GM19438 (cell line): ENCODE measurements around the gene DYNLT4.
"Not testable (repeated sequence)": the region's sequence is repeated elsewhere in the genome, so short reads cannot be mapped to it uniquely, and the experiment has no call there.

Experiments
- ATAC-seq: cut with Tn5 transposase; IDR thresholded peaks from one replicate; pipeline ENCODE4 v1.9.1; 2021; ENCODE audit warnings: low read depth; ENCODE audit not compliant: unreplicated experiment

DYNLT4 gene, protein sequence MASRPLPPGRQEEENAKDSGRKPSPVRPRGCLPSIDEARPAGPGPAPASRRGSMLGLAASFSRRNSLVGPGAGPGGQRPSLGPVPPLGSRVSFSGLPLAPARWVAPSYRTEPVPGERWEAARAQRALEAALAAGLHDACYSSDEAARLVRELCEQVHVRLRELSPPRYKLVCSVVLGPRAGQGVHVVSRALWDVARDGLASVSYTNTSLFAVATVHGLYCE

DNA sequence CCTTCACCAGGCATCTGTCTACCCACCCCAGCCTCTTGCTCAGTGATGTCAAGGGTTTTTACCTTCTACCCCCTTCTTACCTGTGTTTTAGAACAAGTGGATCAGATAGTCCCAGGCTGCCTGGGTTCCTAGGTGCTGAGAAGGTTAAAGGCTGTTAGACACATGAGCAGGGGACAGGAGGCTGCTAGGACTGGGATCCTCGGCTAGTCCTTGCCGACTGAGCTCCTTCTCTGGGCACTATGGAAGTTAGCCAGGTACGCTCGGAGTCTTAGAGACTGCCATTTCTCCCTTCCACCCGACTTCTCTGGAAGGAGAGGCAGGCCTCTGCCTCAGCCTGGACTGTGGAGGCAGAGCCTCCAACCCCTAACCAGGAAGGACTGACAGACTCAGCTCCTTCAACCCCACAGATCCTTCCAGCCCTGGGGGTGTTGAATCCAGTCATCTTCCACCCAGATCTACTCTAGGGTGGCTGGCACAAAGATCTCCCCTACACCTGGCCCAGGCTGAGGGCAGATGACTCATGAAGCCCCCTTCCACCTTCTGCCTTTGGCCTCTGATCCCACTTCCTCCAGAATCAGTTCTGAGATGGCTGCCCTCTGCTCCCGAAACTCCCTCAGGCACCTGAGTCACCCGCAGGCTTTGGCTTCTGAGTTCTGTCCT, at the start of gene DYNLT4:
Gene DYNLT4 (minus strand): TSS at position 648 of the 660 bp plus-strand sequence. CDS start 683 bp downstream, outside the sequence.
- ATAC-seq: no peak

GRCh38 chr1:44855742-44856141, 48.6 kb upstream of the DYNLT4 start:
- ATAC-seq: no peak

- ATAC-seq: no peak
These were observed 47.8 kb upstream of the DYNLT4 start for GRCh38 chr1:44854970-44855369.

DNA sequence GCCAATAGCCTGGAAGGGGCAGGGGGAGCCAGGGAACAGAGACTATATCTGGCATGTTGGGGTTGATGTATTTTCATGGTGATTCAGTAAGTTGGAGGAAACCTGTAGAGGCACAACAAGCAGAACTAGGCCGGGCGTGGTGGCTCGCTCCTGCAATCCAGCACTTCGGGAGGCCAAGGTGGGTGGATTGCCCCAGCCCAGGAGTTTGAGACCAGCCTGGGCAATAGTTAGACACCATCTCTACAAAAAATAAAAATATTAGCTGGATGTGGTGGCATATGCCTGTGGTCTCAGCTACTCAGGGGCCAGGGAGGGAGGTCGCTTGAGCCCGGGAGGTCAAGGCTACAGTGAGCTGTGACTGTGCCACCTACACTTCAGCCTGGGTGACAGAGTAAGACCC, 46.0 kb upstream of the DYNLT4 start:
- ATAC-seq: no peak

DNA sequence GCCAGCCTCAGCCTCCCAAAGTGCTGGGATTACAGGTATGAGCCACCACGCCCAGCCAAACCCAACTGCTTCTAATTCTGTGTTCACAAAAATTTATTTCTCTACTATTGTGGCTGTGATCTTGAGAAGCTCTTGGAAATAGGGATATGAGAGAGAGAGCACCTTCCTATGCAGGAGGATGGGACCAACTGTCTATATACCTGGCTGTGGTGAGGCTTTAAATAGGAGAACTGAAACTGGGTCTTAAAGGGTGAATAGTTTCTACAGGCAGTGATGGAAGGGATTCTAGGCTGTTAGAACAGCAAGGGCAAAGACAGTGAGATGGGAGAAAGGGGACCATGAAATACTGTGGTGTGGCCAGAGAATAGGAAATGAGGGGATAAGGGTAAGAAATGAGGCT, 44.2 kb upstream of the DYNLT4 start:
- ATAC-seq: no peak

DNA sequence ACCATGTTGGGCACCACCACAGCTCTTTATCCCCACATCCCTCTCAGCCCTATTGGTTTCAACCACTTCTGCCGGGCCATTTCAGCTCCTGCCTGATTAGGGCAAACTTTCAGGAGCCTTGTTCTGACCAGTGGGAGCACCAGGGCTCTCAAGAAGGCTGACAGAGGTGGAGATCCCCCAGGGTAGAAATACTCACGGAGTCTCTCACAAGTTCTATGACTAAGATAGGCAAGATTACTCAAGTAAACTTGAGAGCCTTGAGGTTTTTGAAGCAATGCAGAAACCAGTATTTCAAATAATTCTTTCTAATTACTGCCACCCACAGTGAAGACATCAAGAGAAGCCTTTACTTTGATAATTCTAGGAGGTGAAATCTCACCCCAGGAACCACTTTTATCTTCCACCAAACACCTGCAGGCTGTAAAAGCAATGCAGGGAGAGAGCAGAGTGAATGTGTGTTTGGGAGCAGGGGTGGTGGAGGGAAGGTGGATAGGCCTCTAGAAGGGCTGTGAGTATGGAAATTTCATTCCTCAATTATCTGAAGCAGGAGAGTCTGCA, 42.5 kb upstream of the DYNLT4 start:
- no peak for ATAC-seq

- no peak for ATAC-seq
These were observed 41.5 kb upstream of the DYNLT4 start for GRCh38 chr1:44848456-44849181.

GRCh38 chr1:44847845-44848244, 40.7 kb upstream of the DYNLT4 start:
- ATAC-seq: no peak

- ATAC-seq: no peak
These were observed 39.8 kb upstream of the DYNLT4 start for GRCh38 chr1:44846985-44847384.

DNA sequence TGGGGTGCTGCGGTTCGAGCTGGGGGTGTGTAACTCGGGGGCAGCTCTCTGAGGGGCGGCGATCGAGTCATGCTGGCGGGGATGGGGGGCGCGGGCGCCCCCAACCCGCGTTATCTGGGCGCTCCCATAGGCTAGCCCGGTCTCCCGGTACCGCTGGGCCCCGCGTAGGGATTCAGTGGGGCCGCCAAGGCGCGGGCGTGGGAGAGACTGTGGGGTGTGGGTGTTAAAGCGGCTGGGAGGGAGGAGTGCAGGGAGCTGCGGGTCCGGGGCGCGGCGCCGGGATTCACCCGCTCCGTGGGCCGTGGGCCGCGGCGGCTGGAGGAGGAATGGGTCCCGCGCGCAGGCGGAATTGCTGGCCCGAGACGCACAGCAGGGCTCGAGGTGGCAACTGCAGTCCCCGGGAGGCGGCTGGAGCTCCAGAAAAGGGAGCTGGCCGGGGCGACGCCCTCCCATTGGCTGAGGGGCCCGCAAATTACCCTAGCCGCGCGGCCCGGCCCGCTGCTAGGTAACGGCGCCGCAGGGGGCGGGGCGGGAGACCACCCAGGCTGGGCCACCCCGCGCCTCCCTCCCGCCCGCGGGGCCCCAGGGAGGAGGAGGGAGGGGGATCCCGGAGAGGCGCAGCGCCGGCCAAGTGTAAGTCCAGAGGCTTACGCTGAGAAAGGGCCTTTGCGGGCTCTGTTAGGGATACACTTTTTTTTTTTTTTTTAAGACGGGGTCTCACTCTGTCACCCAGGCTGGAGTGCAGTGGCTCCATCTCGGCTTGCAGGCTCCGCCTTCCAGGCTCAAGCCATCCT, 35.9 kb upstream of the DYNLT4 start, which contains the start of gene PTCH2:
Gene PTCH2 (minus strand): TSS at position 392 of the 794 bp plus-strand sequence. CDS start 321 bp downstream, at position 71.
- ATAC-seq: no peak

- ATAC-seq: no peak
These were observed 35.3 kb upstream of the DYNLT4 start for GRCh38 chr1:44842486-44842861.

DNA sequence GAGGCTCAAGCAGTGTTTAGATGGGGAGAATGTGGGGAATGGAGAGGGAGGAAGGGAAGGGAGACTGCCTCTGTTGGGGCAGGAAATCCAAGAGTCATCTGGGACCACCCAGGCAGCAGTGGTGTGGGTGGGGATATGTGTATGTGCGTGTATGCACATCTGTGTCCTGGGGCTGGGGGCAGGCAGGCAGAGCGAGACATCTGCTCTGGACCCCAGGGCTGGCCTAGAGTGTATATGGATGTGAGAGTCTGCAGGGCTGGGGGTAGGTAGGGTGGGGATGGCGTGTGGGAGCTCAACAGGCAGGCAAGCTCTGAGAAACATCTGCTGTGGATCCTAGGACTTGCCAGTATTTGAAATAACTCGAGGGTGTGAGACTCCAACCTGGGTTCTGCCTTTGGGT, 32.4 kb upstream of the DYNLT4 start:
- ATAC-seq: no peak

DNA sequence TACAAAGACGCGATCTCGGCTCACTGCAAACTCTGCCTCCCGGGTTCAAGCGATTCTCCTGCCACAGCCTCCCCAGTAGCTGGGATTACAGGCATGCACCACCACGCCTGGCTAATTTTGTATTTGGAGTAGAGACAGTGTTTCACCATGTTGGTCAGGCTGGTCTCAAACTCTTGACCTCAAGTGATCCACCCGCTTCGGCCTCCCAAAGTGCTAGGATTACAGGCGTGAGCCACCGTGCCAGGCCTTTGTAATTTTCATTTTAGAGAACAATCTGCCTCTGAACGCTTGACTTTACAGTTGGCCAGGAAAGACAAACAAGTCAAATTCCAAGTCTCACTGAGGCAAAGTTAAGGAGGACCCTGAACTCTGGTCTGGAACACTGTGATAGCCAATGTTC, 31.1 kb upstream of the DYNLT4 start:
- not testable (repeated sequence) for ATAC-seq

DNA sequence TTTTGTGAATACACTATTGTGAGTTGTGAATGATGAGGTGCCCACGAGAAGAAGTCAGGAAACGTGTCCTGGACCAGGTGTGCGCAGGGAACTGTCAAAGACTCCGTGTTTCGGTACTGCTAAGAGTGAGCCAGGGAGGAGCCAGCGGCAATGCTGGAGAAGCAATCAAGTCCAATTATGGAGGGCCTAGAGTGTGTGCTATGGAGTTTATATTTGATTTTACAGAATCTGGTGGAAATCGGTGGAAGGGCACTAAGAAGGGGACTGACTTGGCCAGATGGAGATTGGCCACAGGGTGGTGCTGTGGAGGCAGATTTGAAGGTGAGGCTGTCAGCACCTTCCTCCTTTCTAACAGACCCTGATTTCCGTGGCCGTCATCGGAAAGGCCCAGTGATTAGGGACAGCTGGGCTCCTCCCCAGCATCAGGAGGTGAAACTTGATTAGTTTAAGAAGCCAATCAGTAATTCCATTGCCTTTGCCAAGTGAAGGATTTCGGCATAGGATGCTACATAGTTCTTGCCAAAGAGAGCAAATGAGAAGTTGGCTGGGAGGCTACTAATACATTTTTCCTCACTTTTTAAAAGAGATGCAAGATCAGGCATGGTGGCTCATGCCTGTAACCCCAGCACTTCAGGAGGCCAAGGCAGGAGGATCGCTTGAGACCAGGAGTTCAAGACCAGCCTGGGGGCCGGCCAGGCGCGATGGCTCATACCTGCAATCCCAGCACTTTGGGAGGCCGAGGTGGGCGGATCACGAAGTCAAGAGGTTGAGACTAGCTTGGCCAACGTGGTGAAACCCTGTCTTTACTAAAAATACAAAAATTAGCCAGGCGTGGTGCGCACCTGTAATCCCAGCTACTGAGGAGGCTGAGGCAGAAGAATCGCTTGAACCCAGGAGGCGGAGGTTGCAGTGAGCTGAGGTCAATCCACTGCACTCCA, 28.9 kb upstream of the DYNLT4 start:
- ATAC-seq: peak; percentile 68

GRCh38 chr1:44834328-44834727, 27.2 kb upstream of the DYNLT4 start:
- no peak for ATAC-seq

DNA sequence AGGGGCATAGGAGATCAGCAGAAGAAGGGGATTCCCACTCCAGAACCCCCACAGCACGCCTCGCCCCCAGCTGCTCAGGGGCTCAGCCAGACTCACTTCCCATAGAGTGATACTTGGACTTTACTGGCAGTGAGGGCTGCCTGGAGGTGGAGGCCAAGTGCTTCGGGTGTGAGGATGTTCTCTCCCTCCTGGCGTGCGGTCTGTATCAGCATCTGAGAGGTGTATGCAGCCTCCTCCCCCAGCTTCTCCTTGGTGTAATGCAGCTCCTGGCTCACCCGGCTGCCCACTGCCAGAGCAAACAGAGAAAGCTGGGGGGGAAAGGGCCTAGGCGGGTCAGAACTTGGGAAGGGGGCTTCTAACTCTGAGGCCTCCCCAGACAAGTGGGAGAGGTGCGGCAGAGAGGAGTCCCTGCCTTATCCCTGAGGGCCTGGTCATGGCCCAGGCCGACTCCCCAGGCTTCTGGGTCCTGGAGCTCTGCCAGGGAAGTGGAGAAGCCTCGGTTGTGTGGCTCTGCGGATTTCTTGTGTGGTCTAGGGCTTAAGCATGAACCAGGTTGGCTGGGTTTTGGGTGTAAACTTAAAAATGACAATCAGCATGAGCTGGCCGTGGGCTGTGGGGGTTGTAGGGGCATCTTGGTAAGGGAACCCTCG, 25.0 kb upstream of the DYNLT4 start:
- no peak for ATAC-seq

GRCh38 chr1:44831516-44831915, 24.4 kb upstream of the DYNLT4 start:
- ATAC-seq: no peak

DNA sequence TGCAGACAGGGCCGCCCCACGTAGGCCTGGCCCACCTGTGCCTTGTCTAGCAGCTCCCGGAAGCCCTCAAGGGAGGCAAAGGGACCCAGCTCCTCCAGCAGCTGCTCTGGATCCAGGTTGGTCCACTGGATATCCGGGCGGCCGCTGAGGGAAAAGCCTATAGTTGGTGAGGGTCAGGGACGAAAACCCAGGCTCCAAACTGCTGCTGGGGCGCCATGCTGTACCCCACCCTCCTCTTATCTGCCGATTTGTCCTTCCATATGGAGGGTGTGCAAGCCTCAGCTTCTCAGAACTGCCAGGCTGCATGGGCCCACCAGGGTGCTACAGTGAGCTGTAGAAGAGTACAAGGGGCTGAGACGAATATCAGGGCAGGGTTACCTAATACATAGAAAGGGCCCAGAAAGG, 23.8 kb upstream of the DYNLT4 start:
- ATAC-seq: no peak
